GM18526 (cell line): Measurements from ENCODE around the gene HS6ST3.

Experiments
- POLR2A ChIP-seq: IDR thresholded peaks from 3 replicates; pipeline ENCODE4 v1.6.1; 2011; ENCODE audit not compliant: insufficient read length; ENCODE audit errors: extremely low read depth

Gene HS6ST3

DNA sequence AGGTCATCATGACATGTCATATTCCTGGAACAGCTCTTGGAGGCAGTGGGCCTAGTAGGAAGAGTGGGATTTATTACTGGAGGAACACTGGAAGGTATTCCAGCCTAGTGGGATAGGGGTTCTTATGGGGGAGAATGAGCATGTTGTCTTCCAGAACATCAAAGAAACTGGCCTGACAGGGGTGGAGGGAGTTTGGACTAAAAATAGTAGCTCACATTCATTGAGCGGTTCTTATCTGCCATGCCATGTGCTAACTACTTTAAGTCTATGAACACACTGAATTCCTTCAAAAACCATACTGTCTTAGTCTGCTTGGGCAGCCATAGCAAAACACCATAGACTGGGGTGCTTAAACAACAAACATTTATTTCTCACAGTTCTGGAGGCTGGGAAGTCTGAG is 413.6 kb downstream of the HS6ST3 start:
- TF ChIP-seq POLR2A = no peak

DNA sequence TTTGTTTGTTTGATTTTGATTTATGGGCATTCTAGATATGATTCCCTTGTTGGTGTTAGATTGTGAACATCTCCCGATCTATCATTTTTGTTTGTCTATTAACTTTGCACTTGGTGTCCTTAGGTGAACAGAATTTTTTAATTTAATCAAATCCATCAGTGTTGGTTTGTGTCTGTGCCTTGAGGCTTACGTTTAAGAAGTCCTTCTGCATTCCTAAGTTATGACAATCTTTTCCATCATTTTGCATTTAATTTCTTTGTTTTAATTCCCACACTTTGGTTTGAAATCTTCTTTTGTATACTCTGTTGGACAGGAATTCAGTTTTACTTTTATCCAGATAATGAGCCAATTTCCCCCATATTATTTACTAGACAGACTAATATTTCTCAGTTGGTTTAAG is 421.7 kb downstream of the HS6ST3 start:
- TF ChIP-seq POLR2A = no peak

DNA sequence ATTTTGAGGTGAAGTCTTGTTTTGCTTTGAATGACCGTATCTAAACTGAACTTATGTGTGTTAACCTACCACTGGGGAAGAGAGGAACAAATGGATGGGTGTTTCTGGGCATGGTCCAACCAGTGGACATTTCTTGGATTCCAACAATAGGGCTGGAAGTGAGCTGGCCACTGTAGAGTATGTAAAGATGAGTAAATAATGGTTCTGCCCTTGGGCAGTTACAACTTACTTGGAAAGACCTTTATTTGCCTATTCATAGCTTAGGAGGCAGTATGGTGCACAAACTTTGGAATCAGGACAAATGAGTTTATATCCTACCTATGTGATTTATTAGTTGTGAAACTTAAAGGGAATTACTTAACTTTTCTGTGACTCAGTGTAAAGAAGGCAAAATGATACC is 429.5 kb downstream of the HS6ST3 start:
- no peak for TF ChIP-seq POLR2A

DNA sequence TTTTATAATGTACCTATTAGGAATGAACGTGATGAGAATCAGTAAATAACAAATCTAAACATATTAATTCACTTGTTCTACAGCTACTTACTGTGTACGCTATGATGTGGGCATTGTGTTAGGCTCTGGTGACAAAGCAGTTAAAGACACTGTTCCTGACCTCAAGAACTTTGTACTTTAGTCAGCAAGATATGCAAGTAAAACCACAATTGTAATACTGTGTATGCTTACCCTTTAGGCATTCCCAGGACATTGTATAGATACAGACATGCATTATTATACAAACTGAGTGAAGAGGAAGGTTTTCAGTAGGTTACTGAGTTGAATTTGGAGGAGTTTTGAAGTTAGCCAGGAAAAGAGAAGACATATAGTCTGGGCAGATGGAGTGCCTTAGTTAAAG is 435.8 kb downstream of the HS6ST3 start:
- no peak for TF ChIP-seq POLR2A

DNA sequence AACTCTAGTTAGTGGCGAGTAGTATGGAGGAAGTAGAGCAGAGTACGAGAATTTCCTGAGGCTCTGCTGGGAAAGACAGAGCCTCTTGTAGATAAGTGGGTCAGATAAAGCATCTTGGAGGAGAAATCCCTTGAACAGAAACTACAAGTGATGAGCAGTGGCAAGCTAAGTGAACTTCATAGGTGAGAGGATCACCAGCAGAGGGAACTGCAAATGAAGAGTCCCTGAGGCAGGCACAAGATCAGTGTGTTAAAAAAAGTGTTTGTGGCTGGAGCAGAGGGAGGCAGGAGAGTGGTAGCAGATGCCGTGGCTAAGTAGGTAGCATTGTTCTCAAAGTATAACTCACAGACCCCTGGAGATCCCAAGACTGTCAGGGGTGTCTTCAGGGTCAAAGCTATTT is 437.6 kb downstream of the HS6ST3 start:
- TF ChIP-seq POLR2A = no peak

DNA sequence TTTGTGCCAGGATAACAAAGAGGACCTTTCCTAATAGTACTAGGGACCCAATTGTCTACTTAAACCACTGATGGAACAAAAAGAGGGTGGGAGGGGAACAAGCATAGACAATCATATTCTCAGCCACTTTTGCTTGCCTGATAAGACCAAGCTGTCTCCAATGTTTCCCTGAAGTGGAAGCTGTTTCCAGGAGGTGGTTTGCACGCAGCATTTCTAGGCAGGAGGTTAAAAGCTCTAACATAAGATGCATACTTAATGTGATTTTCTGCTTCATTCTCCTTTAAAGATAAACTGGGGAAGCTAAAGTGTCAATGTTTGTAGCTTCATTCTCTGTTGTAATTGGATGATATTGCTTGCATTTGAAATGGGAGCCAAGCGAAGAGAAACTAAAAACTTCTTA is 442.9 kb downstream of the HS6ST3 start:
- TF ChIP-seq POLR2A = no peak

DNA sequence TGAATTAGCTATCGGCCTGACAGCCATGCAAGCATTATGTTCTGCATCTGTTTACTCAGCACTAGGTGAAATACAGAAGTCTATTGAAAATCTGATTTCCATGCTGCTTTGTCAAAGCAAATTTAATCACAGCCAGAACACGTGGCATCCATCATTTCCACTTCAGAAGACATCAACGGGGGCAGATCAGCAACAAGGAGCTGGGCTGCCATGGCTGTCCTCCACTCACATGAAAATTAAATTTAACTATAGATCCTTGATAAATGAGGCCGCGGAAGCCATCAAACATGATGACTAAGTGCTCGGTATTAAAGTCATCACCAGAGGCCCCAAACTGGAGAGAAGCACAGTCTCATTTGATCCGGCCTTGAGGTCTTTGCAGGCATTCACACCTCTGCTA is 443.5 kb downstream of the HS6ST3 start:
- no peak for TF ChIP-seq POLR2A

DNA sequence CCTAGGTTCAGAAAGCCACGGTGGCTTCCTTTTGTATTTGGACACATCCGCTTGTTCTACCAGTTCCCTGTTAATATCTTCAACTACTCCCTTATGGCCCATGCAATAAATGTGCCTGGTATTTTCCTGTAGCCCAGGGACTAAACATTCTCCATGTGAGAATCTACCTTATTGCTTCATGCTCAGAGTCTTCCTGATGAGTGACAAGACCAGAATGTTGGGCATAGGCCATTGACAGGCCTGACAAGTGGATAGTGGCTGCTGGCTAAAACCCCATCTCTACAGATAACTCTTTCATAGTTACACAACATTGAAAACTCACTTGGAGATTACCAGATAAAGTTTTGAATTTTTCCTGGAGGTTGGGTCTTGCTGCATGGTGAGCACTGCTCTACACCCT is 449.9 kb downstream of the HS6ST3 start:
- TF ChIP-seq POLR2A = no peak

DNA sequence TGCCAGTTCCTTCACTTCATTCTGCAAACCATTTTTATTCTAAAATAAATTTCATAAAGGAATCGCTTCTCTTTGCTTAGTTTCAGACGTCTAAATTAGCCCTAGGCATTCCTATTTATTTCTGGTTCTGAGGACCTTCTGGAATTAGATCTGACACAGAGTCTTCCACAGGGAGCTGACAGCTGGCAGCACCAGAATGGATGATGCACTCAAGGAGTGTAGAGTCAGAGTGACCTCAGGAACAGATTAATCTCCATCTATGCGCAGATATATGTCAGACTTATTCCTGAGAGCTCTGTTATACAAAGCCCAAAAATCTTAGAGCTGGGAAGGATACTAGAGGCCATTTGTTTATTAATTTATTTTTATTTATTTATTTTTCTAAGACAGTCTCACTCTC is 450.8 kb downstream of the HS6ST3 start:
- no peak for TF ChIP-seq POLR2A

DNA sequence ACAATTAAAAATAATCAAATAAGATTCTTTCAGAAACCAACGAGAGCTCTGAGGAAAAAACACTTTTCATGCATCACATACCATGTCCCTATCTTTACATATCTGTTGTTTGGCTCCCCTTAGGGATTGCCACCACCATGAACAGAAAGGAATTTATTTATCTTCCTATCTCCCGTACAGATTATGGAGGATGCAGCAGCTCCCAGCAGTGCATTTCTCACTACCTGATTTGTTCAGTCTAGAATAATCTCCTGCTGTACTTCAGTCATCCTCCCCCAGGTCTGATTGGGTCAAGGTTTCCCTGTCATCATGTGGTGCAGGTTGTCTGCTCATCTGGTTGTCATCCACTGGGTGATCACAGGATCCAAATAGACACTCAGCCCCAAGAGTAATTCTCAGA is 453.1 kb downstream of the HS6ST3 start:
- no peak for TF ChIP-seq POLR2A

DNA sequence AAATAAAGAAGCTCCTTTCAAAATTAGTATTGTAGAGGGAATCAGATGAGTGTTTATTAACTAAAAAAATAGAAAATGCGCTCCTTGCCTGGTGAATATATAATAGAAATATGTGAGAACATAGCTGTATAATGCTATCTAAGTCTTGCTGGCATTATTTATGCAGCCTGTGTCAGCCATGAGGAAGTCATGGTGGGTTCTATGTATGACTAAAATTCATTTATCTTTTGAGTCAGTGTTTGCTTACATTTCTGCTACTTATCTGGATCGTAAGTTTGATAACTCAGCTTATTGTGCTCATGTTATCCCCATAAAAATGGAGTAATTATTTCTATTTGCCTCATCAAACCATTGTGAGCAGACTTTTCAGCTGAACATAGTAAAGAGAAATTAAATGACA is 455.1 kb downstream of the HS6ST3 start:
- TF ChIP-seq POLR2A = no peak

DNA sequence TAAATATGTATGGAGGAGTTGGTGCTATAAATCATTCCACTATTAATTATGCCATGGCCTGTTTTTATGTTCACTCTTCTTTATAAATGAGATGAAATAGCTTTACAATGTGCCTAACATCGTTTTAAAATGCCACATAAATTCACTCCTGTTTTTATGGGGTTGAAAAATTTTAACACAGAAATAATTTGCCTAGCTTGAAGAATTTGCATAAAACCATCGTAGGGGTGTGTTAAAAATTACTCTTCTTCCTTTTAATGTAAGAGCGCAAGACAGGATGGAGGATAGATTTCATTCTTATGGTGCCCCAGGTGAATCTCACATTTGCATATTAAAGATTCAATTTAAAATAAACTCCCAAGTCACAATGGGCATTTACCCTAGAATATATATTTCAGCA is 456.6 kb downstream of the HS6ST3 start:
- TF ChIP-seq POLR2A = no peak

DNA sequence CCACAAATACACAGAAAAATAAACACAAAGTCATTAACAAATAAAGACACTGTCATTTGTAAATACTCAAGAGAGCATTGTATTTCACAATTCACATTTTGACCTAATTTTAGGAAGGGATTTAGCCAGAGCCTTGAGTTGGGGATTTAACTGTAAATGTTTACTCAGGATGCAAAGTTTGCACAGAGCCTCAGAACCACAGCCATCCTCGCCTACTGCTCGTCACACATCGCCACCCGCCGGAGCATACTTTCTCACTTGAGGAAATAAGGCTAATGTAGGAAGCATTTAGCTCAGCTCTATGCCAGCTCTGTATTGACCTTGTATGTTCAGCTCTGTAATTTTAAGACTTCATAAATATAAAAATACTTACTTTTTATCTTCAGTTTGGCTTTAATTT is 461.6 kb downstream of the HS6ST3 start:
- TF ChIP-seq POLR2A = no peak

DNA sequence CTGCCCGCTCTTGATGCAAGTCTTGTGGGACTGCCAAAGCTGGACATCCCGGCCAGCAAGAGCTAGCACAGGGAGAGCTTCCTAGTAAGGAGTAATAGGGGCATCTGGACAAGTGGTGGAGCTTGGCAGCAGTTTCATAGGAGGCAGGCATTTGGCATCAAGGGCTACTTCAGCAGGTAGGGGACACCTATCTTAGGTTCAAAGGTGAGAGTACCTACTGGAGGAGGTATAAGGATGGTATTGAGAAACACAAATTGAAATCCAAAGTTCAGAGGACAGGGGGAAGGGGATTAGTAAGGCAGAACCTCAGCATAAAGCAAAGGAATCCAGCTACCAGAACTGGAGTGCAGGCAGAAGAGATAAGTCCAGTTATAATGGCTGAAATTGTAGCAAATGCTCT is 462.7 kb downstream of the HS6ST3 start:
- no peak for TF ChIP-seq POLR2A

DNA sequence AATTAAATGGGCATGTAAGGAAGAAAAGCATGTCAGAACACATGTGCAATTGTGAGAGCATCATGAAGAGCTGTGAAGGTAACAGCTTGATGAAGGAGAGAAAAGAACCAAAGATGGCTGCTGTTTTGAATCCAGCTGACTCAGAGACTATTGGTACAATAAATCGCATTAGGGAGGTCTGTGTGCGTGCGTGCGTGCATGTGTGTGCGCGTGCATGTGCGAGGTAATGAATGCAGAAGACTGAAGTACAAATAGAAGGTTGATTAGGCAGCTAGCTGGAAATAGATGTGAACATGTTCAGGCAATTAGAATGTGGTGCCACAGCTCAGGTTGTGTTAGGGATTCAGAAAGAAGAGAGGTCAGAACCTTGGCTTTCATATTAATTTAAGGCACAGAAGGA is 463.9 kb downstream of the HS6ST3 start:
- TF ChIP-seq POLR2A = no peak

DNA sequence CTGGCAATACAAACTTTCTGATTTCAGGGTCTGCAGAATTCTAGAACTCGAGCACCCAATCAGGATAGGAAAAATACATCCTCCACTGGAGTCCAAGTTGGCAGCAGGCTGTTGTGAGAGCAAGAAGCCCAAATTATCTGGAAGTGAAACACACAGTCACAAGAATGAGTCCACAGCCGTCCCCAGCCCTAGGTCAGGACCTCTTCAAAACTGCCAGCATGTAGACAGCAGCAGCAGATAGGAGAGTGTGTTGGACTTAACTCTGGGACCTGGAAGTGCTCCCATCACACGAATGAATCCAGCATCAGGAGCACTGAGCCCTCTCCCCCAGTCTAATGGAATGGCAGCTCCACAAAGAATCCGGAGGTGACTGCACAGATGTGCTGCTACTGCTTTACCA is 483.7 kb downstream of the HS6ST3 start:
- TF ChIP-seq POLR2A = no peak

DNA sequence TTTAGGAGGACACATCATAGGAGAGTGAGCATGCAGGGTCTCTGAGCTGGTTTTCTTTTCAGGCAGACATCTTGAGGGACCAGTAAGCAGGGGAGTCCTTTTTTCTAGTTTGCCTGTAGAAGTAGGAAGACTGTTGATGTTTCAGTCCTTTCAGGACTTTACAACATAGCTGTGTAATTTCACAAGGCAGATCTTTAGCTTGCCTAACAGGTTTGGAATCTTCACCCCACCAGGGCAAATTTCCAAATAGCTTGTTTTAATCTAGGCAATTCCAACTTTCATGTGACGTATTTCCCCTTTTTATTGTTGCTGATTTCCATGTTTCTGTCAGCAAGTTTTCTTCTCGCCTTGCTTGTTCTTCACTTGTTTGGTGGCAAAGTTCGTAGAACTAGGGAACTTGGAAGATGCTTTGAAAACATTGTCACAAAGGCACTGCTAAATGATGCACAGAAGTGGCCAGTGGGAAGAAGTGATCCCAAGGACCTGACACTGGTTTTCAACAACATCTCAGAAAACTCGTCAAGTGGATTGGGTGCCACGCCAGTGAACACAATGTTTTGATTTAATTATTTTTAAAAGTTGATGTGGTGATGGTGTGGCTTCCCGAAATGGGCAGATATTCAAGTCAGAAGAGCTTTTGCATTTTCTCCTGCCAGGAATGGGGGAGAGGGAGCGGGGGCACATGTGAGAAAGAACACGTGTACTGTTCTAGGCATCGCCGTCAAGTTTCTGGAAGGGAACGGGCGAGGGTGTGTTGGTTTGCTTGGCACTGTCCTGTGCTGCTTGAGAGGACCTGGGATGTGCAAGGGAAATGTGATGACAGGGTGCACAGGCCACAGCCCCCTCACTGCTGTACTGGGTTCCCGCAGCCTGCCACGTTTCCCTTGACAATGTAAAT is 485.8 kb downstream of the HS6ST3 start:
- no peak for TF ChIP-seq POLR2A

DNA sequence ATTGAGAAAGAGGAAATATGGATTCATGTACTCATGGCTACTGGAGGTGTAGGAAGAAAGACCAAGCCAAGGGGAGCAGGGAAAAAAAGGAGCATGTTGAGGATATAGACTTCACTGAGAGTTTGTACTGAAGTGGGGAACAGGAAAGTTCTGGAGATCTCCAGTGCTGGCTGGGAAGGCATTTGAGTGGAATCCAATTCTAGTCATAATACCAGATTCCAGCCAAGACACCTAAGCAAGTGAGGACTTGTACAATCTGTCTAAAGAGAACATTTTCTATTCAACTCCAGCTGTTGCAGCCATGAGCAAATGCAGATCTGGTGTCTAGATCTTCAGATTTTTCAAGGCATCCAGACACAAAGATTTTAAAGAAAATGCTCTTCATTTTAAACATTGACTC is 491.8 kb downstream of the HS6ST3 start:
- TF ChIP-seq POLR2A = no peak

DNA sequence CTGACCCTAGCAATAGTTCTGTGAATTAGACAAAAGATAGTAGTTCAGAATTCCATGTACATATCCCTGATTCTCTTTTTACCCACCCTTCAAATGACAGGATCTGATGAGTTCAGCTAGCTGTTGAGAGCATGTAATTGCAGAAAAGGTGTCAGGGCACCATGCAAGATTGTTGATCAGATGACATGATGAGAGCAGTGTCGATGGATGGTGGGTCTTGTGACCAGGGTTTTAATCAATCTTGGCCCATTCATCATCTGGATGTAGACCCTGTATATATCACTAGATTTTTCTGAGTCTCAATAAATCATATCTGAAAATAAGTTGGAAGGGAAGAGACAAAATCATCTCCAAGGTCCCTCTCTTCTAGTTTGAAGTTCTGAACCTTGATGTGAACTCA is 525.3 kb downstream of the HS6ST3 start:
- no peak for TF ChIP-seq POLR2A
